GM12892 (cell line): ENCODE measurements around the gene KIF14.

Source experiments
- POLR2A ChIP-seq: IDR thresholded peaks from 2 replicates; pipeline ENCODE4 v1.6.1; 2011; ENCODE audit warnings: low read depth, low read length, control low read depth
- TAF1 ChIP-seq: IDR thresholded peaks from 2 replicates; pipeline ENCODE4 v1.6.1; 2011; ENCODE audit warnings: low read depth, mild to moderate bottlenecking, control low read depth, low read length, borderline replicate concordance

GRCh38 chr1:200542162-200542561 lies 78.4 kb downstream of the KIF14 start:
- TF ChIP-seq POLR2A (no peak), TAF1 (no peak)
